NCI-H146 treated with DMSO at 0.1 percent for 48 hours (cell line): ENCODE measurements around the gene ADAM19.

Experiments
- DNase-seq: peaks from one replicate; lab custom pipeline; 2025; ENCODE audit not compliant: unreplicated experiment; lab: John Stamatoyannopoulos, UW

The ADAM19 gene

DNA sequence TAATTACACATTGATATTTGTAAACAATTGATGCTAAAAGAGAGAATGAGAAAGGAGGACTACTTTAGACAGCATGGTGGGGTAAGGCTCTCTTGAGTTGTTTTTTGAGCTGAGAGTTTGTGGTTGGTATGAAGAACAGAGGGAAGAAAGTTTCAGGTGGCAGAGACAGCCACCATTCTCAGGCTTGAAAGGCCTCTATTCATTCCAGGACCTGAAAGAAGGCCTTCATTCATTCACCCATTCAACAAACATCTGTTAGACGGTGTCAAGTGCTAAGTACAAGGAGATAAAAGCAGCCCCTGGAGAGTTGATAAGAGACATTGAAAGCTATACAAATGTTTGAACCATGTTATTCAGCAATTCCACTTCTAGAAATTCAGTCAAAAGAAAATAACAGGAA is 21.7 kb upstream of the ADAM19 start:
- DNase-seq, result no peak

DNA sequence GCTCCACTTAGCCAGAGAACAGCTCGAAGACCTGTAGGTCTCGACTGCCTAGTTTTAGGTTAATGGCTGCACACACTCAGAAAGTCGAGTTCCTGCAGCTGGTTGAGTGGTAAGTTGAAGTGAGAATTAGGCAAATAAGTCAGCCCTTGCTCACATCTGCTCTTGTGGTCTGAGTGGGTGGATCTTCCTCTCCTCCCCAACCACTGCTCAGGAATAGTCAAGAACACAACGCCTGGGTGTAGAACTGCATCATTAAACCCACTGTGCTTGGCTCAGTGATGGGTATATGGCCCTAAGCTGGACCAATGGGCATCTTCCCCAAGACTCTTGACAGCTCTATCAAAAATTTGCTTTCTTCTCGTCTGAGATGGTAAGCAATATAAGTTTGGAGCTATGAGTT is 20.9 kb upstream of the ADAM19 start:
- no peak for DNase-seq

DNA sequence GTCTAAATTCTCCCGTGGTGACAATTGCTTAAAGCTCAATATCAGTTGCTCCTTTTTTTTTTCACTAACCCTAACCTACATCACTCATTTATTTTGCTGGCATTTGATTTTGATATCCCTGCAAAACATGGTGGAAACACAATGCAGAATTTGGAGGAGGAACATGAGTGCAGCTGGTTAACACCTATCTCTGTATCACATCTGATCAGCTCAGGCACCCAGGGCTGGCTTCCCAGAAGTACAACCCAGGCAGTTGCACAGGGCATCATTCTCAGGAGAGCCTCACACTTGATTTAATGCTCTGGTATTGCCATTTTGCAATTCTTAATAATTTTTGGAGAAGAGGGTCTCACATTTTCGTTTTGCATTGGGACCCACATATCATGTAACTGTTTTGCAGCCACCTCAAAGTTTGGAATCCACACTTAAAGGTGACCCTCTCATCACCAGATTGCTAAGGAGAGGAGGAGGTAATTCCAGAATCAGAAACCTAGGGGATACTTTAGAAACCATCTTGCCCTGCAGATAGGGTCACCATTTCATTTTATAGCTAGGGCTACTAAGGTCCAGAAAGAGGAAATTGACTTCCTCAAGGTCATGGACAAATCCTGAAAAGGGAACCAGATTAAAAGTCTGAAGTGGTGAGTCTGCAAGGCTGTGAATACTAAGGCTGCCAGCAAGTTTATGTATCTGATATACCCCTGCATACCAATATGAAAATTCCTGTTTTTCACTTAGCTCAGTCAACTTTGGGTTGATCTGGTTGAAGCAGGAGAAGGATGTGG is 19.3 kb upstream of the ADAM19 start:
- no peak for DNase-seq

DNA sequence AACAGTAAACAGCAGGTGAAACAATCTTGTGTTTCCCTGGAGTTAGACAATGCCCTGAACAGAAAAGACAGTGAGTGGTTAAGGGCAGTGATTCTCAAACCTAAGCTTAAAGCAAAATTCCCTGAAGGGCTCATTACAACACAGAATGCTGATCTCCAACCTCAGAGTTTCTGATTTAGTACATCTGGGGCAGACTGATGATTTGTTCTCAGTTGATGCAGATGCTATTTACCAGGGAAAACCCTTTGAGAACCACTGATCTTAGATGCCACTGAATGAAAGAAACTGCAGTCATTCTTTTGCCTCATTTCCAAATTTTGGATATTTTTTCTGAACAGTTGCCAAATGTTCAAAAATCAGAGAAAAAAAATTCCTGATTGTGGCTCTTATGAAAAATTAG is 18.7 kb upstream of the ADAM19 start:
- DNase-seq, result no peak

DNA sequence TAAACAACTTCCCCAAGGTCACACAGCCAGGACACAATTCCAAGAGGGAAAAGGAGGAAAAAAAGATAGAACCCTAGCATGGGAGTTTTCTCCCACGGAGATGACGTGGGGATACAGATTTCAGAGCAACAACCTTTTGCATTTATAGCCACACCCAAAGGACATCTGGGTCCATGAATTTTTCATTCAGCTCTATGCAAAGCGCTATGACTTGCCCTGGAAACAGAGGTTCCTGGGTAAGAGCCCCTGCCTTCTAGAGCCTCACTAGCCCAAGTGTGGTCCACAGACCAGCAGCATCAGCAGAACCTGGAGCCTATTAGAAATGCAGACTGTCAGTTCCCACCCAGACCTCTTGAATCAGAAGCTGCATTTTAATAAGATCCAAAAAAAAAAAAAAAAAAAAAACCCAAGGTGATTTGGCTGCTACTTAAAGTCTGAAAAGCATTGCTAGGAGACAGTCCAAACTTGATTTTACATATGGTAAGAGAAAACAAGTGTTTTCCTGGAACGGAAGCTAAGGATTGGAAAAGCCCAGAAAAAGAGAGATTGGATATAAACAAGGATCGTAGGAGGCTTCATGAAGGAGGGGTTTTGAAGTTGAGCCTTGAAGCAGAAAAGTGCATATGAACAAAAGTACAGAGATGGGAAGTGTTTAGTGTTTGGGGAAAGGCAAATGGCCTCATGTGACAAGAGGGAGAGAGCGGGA is 17.6 kb upstream of the ADAM19 start:
- DNase-seq, result no peak

DNA sequence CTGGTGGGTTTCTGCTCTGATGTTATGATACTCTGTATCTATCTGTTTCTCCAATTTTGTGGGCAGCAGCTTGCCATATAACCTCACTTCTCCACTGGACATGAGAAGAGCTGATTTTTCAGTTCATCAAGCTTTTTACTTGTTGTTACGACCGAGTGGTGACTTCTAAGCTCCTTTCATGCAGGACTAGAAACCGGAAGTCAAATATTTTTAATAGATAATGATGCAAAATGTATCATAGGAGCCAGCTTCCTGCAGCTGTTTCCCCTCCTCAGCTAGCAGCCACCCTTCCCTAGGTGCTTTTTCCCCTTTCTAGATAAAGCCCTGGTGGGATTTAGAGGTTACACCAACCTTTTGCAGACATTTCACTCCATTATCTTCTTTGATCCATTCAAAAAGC is 17.0 kb upstream of the ADAM19 start:
- DNase-seq, result no peak

DNA sequence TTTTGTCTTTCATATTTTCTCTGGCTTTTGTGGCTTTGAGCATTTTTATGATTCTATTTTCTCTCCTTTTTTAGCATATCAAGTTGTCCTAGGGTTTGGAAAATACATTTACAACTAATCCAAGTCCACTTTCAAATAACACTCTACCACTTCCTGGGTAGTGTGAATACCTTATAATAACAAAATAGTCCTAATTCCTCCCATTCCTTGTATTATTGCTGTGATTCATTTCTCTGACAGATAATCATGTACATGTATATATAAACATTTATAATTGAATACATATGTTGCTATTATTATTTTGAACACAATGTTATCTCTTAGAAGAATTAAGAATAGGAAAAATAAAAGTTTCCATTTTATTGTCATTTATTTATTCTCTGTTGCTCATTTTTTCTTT is 14.9 kb upstream of the ADAM19 start:
- no peak for DNase-seq

DNA sequence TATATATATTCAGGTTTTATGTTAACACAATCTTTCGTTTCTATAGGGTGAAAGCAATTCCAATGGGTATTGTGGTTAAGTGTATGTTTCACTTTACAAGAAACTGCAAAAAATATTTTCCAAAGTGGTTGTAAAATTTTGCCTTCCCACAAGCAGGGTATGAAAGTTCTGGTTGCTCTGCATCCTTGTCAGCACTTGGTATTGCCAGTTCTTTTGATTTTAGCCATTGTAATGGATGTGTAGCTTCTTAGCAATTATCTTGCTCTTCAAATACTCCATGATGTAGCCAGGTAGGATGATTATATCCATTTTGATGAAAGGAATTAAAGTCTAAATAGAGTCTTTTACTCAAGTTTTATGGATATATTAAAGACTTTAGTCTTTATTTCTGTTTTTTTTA is 9.1 kb upstream of the ADAM19 start:
- no peak for DNase-seq

DNA sequence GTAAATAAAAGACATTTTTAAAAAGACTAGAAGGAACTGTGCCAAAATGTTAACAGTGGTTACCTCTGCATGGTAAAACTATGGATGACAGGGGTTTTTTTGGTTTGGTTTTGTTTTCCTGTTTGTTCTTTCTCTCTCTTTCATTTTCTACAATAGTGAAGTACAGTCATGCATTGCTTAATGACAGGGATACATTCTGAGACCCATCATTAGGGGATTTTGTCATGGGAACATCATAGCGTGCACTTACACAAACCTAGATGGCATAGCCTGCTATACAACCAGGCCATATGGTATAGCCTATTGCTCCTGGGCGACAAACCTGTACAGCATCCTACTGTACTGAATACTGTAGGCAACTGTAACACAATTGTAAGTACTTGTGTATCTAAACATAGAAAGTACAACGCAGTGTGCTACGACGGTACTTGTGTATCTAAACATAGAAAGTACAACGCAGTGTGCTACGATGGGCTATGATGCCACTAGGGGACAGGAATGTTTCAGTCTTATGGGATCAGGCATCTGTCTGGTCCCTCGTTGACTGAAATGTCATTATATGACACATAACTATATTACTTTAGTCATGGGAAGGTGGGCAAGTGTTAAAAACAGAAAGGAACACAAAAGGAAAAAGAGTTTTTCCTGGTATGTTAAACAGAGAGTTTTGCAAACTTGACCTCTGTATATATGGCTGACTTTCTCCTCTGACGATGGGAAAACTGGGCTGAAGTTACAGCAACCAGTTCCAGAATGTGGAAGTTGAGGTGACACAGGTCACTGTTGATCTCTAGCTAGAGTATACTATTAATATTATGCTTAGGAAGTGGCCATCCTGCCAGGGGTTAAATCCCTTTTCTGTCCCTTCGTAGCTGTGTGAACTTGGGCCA is 7.4 kb upstream of the ADAM19 start:
- no peak for DNase-seq

DNA sequence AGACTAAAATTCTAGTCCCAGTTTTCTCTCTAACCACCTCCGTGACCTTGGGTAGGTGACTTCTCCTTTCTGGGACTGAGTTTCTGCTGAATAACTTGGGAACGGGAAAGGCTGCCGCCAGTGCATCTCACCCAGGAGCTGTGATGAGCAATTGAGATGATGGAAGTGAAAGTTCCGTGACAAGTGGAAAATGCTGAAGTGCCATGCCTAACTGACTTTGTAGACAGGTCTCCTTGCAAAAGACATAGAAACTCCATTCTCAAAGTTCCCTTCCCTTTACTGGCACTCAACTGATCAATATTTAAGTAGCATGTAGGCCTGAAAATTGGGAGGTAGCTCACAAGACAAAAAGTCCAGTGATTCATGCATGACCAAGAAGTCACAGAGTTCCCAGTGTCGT is 6.3 kb upstream of the ADAM19 start:
- DNase-seq, result no peak

DNA sequence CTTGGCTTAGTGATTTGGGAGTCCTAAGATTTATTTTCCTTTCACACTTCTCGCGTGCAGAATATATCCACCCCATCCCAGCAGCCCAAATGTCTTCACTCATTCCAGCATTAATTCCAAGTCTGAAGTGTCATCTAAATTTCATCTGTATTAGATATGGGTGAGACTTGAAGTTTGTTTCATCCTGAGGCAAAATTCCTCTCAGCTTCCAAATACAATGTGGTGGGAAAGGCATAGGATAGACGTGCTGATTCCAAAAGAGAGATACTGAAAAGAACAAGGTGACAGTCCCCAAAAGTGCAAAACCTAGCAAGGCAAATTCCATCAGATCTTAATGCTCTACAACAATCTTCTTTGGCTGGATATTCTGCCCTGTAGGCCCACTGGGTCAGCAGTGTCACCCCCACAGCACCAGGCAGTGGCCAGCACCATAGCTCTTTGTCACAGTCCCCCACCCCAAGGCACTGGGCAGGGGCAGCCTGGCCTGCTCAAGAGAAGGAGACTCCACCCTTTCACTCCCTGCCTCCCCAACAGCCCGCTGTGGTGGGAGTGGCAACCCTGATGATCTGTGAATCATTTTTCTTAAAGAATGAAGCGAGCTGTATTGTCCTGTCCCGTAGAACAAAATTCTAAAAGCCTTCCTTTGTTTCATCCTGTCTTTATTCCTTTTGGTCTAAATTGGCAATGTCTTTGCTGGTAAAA is 2.7 kb upstream of the ADAM19 start:
- DNase-seq, result no peak

DNA sequence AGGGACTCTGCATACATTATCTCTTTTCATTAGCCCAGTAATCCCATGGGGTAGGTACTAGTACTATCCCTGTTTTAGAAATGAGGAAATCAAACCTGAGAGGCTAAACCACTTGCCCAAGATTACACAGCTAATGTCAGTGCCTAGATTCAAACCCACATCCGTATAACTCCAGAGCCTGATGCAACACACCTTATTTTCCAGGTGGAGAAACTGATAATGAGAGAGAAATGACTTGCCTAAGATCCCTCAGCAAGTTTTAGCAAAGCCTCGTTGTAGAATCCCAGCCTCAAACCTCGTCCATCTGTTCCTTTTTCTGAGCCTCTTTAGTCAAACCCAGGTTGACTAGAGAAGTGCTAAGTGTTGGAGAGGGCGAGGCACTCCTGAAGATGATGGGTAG is 1.1 kb upstream of the ADAM19 start:
- no peak for DNase-seq

DNA sequence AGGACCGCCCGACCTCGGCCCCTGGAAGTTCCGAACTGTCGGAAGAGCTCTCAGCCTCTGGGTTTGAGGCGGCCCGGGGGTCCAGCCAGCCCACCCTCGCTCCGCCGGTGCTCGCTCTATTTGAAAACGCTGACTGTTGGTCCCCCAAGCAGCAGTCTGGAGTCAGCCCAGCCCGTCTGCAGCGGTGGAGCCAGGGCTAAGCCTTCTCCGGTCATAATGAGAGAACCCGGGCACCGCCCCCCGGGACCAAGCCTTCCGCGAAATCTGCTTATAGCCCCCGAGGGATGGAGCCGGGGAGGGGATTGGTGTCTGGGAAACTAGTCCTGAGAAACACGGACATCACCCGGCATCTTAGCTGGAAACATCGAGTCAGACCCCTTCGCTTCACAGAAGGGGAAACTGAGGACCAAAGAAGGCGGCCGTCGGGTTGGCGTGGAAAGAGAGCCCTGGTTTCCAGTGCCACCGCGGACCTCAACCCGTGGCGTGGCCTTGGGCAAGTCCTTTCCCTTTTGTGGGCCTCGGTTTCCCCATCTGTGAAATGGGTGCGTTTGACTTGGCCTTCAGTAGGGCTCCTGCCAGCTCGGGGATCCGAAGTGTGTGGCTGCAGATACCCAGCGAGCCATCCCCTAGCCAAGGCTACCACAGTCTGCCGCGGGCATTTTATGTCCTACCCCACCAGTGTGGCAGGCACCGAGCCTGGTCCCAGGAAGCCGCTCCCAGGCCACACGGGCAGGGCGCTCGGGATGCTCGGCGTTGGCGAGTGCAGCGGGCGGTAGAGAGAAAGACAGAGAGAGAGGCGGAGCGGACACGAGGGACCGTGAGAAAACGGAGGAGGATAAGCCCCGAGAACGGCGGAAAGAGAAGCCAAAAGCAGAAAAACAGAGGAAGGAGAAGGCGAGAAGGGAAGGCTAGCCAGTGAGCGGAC is 857 bp downstream of the ADAM19 start:
- DNase-seq, result no peak

DNA sequence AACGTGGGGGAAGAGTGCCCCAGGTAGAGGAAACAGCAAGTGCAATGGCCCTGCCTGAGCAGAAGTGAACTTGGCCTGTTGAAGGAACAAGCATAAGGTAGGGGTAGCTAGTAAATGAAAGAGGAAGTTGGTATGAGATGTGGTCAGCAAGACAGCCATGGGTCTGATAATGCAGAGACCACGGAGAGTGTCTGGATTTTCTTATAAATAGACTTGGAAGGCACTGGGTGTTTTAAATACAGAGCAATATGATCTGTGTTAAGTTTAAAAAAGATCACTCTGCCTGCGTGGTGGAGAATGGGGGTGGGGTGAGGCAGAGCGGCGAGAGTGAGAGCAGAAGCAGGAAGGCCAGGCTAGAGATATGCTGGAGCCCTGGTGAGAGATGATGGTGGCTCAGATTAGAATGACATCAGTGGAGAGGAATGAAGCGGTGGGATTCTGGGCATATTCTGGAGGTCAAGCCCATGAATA is 4.2 kb downstream of the ADAM19 start:
- DNase-seq, result no peak

DNA sequence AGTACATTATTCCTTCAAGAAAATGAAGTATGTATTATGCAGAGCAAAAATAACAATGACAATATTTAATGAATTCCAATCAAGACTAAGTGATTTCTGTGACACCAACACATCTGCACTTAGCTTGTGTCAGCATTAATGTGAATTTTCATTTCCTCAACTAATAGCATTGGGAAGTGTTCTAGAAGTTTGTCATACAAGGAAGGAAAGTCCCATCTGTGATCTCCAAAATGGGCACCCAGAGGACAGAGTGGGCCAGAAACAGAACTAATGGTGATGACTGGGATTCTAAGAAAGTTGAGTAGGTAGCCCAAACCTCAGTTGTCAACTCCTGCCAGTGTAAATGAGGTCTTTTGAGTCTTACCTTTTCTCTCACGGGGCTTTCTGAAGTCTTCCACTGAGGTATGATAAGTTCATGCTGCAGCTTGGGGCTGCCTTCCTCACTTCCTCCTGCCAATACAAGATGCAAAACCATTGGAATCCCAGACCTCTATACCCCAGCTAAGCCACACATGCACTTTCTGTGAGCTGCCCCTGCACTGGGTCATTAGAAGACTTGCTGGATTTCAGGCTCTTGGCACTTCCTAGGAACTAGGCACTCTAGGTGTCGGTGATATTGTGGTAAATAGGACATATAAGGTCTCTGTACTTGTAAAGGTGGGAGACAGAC is 4.9 kb downstream of the ADAM19 start:
- no peak for DNase-seq

DNA sequence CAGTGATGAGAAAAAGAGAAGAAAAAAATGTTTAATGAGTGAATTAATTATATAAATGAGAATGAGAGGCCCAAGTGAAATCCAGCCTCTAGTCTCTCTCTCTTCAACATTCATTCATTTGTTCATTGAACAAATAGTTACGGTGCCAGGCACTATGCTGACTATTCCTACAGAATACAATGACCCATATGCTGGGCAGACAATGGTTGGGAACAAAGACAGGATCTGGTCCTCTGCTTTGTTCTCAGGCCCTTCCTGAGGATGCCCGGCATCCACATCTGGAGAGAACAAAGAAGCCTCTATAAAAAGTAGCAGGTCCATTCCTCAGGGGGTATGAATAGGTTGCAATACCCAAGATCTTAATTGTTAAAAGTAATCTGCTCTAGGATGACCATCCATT is 6.9 kb downstream of the ADAM19 start:
- DNase-seq, result no peak

DNA sequence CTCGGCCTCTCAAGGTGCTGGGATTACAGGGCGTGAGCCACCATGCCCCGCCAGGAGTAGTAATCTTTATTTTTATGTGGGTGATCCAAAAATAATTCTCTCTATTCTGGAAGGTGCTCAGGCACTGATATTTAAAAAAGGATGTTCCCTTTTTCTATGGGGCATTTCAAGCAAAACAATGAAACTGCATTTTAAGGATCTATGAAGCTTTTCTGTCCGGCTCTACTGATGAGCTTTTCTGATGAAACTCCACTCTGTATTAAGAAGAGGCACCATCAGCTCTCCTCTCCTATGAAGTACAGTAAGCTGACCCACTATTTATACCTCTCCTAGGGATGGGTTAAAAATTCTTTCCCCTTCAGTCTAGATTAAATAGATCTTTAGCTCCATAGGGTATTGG is 7.4 kb downstream of the ADAM19 start:
- DNase-seq, result no peak

DNA sequence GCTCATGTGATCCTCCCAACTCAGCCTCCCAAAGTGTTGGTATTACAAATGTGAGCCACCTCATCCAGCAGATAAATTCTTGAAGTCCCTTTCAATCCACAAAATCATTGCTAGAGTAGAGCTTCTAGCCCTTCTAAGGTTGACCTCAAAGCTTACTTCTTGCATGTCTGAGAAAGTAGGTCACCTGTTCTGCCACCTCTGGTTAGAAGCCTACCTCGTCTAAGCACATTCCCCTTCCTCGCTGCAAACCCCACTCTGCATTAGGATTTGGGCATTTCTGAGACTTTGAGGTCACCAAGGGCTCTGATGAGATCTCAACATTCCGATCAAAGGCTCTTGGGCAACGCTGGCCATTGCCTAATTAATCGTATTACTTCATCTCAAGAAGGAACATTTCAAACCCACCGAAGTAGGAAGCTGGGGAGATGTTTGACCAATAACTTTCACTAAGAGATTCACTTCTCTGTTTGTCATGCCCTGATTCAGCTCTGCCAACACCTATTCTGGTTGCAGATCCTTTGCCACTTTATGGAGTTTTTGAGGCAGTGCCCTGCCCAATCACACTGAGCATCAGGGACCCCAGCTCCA is 8.6 kb downstream of the ADAM19 start:
- DNase-seq, result no peak
